MM.1S (cell line): ENCODE measurements around the gene COPB2.

Experiments
- DNase-seq: peaks from one replicate; pipeline ENCODE4 v3.0.0-alpha.2; 2015
- H2AFZ ChIP-seq: fragments of 300-600 bp; sonication (generic); 2 replicates; pipeline ENCODE4 v1.6.0; 2016; ENCODE audit warnings: antibody characterized with exemption, low read length
- H3F3A ChIP-seq: fragments of 300-600 bp; sonication (generic); 2 replicates; pipeline ENCODE4 v1.6.1; 2016; ENCODE audit warnings: mild to moderate bottlenecking, antibody characterized with exemption, low read length, moderate library complexity, mixed read lengths; ENCODE audit not compliant: insufficient read depth
- H3K27ac ChIP-seq: fragments of 300-600 bp; sonication (generic); 2 replicates; pipeline ENCODE4 v1.5.1; 2016; ENCODE audit warnings: mild to moderate bottlenecking, low read length
- H3K27me3 ChIP-seq: fragments of 300-600 bp; sonication (generic); replicated peaks from 2 replicates; pipeline ENCODE4 v1.6.0; 2016; ENCODE audit warnings: low read length; ENCODE audit not compliant: insufficient read depth
- H3K36me3 ChIP-seq: fragments of 300-600 bp; sonication (generic); replicated peaks from 2 replicates; pipeline ENCODE4 v1.6.1; 2016; ENCODE audit warnings: mild to moderate bottlenecking, low read length, mixed read lengths; ENCODE audit not compliant: insufficient read depth
- H3K4me1 ChIP-seq: fragments of 300-600 bp; sonication (generic); 2 replicates; pipeline ENCODE4 v1.6.1; 2016; ENCODE audit warnings: low read length, mixed read lengths
- H3K4me2 ChIP-seq: fragments of 300-600 bp; sonication (generic); 2 replicates; pipeline ENCODE4 v1.6.0; 2016; ENCODE audit warnings: low read depth, low read length
- H3K4me3 ChIP-seq: fragments of 300-600 bp; sonication (generic); 2 replicates; pipeline ENCODE4 v1.5.1; 2016; ENCODE audit warnings: low read length, mixed read lengths
- H3K79me2 ChIP-seq: fragments of 300-600 bp; sonication (generic); 2 replicates; pipeline ENCODE4 v1.6.1; 2016; ENCODE audit warnings: mixed run types, low read length, mixed read lengths
- H3K9ac ChIP-seq: fragments of 300-600 bp; sonication (generic); 2 replicates; pipeline ENCODE4 v1.6.1; 2016; ENCODE audit warnings: low read length, mixed read lengths
- H3K9me2 ChIP-seq: fragments of 300-600 bp; sonication (generic); replicated peaks from 2 replicates; pipeline ENCODE4 v1.6.1; 2016; ENCODE audit warnings: mild to moderate bottlenecking, low read length, mixed read lengths; ENCODE audit not compliant: insufficient read depth
- H3K9me3 ChIP-seq: fragments of 300-600 bp; sonication (generic); replicated peaks from 2 replicates; pipeline ENCODE4 v1.6.1; 2016; ENCODE audit warnings: mild to moderate bottlenecking, low read length, mixed read lengths; ENCODE audit not compliant: insufficient read depth
- H4K20me1 ChIP-seq: fragments of 300-600 bp; sonication (generic); 2 replicates; pipeline ENCODE4 v1.6.1; 2016; ENCODE audit warnings: mild to moderate bottlenecking, low read length, moderate library complexity, mixed read lengths; ENCODE audit not compliant: insufficient read depth
- CTCF ChIP-seq: fragments of 300-600 bp; sonication (generic); IDR thresholded peaks from 2 replicates; pipeline ENCODE4 v1.5.1; 2016; ENCODE audit warnings: antibody characterized with exemption, low read length, mixed read lengths
- EZH2 ChIP-seq: fragments of 300-600 bp; sonication (generic); optimal IDR thresholded peaks from 2 replicates; pipeline ENCODE3; 2017; ENCODE audit warnings: low read depth, mild to moderate bottlenecking, antibody characterized with exemption, low read length, mixed read lengths
- EZH2phosphoT487 ChIP-seq: fragments of 300-600 bp; sonication (generic); IDR thresholded peaks from 2 replicates; pipeline ENCODE4 v1.6.1; 2018; ENCODE audit warnings: antibody characterized with exemption, low read length

COPB2 gene

DNA sequence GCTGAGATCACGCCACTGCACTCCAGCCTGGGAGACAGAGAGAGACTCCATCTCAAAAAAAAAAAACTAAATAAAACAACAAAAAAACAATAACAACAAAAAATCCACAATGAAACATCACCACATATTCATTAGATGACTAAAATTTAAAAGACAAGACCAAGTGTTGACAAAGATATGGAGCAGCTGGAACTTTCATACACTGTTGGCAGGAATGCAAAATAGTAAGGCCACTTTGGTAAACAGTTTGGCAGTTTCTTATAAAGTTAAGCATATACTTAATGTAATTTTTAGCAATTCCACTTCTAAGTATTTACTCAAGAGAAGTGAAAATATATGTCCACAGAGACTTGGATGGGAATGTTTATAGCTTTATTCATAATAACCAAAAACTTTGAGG, 43.6 kb upstream of the COPB2 start:
- Histone ChIP-seq H3K4me3 (no peak overlapping the region), H3K27ac (no peak overlapping the region)

GRCh38 chr3:139430493-139430892, 41.0 kb upstream of the COPB2 start:
- H3K9ac ChIP-seq, result no peak overlapping the region
- no peak for DNase-seq

More for the DNA sequence above, 43.6 kb upstream of the COPB2 start:
- Histone ChIP-seq H3K9me2 (no peaks in the 10 kb centered on the region), H3K9ac (no peak overlapping the region), H3K27me3 (no peaks in the 10 kb centered on the region), H2AFZ (no peak overlapping the region), H3K4me1 (no peaks in the 10 kb centered on the region), H3K9me3 (no peaks in the 10 kb centered on the region), H3F3A (no peaks in the 10 kb centered on the region), H3K4me2 (no peak overlapping the region), H4K20me1 (no peaks in the 10 kb centered on the region), H3K36me3 (no peaks in the 10 kb centered on the region), H3K79me2 (no peaks in the 10 kb centered on the region)
- DNase-seq, result no peak
- TF ChIP-seq EZH2phosphoT487, result no peak
- no peak for TF ChIP-seq EZH2
- no peak for TF ChIP-seq CTCF

GRCh38 chr3:139427283-139428060, 38.0 kb upstream of the COPB2 start:
- Histone ChIP-seq H3K27me3 (no peaks in the 10 kb centered on the region), H3K79me2 (no peaks in the 10 kb centered on the region), H3K4me1 (no peaks in the 10 kb centered on the region), H3K4me2 (no peak overlapping the region), H3K4me3 (no peak overlapping the region), H3K27ac (no peak overlapping the region), H3F3A (no peaks in the 10 kb centered on the region), H3K36me3 (no peaks in the 10 kb centered on the region), H3K9me3 (no peaks in the 10 kb centered on the region), H4K20me1 (no peaks in the 10 kb centered on the region), H3K9ac (no peak overlapping the region), H3K9me2 (no peaks in the 10 kb centered on the region), H2AFZ (no peak overlapping the region)
- TF ChIP-seq CTCF (peak; percentile 77), EZH2phosphoT487 (no peak)
- DNase-seq, result peak; percentile 76

More at GRCh38 chr3:139430493-139430892, 41.0 kb upstream of the COPB2 start:
- H3K9me3 ChIP-seq, result no peaks in the 10 kb centered on the region
- no peaks in the 10 kb centered on the region for H3K79me2 ChIP-seq
- H2AFZ ChIP-seq, result no peak overlapping the region
- no peaks in the 10 kb centered on the region for H3K4me1 ChIP-seq
- no peaks in the 10 kb centered on the region for H3F3A ChIP-seq
- no peak overlapping the region for H3K27ac ChIP-seq
- H3K4me3 ChIP-seq, result no peak overlapping the region
- no peaks in the 10 kb centered on the region for H3K27me3 ChIP-seq
- no peaks in the 10 kb centered on the region for H3K9me2 ChIP-seq
- no peaks in the 10 kb centered on the region for H3K36me3 ChIP-seq
- H4K20me1 ChIP-seq, result no peaks in the 10 kb centered on the region
- TF ChIP-seq CTCF (no peak), EZH2 (no peak), EZH2phosphoT487 (no peak)
- no peak overlapping the region for H3K4me2 ChIP-seq
